ENCODE data around the gene KRTAP22-2. TPM values are rescaled to one million over a fixed set of nuclear protein-coding genes. Genes with fewer than 3 reads are reported as not detected.

The KRTAP22-2 gene
- total RNA-seq, 3 donors from 2014 or later, result not detected

DNA sequence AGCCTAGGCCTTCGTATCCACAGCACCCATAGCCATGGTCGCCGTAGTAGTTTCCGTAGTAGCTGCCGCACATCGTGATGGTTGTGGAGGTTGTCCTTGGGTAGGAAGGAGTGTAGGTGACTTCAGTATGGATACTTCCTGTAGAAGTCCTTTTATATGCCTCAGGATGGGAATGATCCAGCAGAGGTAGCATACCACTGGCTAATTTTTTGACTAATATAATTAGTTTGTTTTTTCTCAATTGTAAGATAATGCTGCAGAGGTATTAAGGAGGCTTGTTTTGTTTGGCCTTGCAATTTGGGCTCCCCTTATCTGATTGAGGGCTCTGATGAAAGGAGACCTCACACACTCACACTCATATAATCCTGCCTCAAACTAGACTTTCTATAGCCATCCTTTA lies 8.6 kb upstream of the KRTAP22-2 start, which contains the start of gene KRTAP6-2:
KRTAP6-2 (minus strand) TSS at position 101 of the 400 bp plus-strand sequence; CDS start at position 73, 28 bp downstream.
- intact Hi-C loops (cut with DNase I; ENCODE audit: low total_unique reads), result no loop called here
- DNase-seq (ENCODE audit: low spot score in 2 of 2), result no peak
- Histone ChIP-seq H3K9me3 (no peaks in the 10 kb centered on the region), H3K4me1 (no peaks in the 10 kb centered on the region), H3K27ac (no peak within 1 kb of the TSS), H3K27me3 (no peaks in the 10 kb centered on the region), H3K36me3 (no peaks in the 10 kb centered on the region), H3K4me3 (no peak within 1 kb of the TSS)
- TF ChIP-seq CTCF (IDR thresholded peaks at IDR 0.05) (no peak), POLR2A (IDR thresholded peaks at IDR 0.05) (no peak), POLR2AphosphoS5 (IDR thresholded peaks at IDR 0.05) (no peak)

DNA sequence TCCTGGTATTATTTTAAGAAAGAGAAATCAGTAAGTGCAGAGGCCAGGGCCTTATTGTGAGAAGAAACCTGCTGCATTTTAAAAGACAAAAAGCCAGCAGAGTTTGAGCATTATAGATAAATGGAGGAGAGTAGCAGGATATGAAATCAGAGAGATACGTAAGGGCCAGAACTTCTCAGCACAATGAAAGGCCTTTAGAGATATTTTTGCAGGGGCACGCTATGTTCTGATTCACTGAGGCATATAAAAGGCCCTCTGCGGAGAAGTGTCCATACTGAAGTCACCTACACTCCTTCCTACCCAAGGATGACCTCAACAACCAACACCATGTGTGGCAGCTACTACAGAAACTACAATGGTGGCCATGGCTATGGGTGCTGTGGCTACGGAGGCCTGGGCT lies 1.9 kb upstream of the KRTAP22-2 start, which contains the start of gene KRTAP6-3:
KRTAP6-3 (plus strand) TSS at position 301 of the 400 bp plus-strand sequence; CDS start at position 307, 6 bp downstream.
- TF ChIP-seq CTCF (IDR thresholded peaks at IDR 0.05), result no peak
- no peak for TF ChIP-seq POLR2AphosphoS5 (IDR thresholded peaks at IDR 0.05)
- no peak for TF ChIP-seq POLR2A (IDR thresholded peaks at IDR 0.05)
- Histone ChIP-seq H3K4me3 (no peak within 1 kb of the TSS), H3K27me3 (no peaks in the 10 kb centered on the region), H3K36me3 (no peaks in the 10 kb centered on the region), H3K27ac (no peak within 1 kb of the TSS), H3K4me1 (no peaks in the 10 kb centered on the region), H3K9me3 (no peaks in the 10 kb centered on the region)
- intact Hi-C loops (cut with DNase I; ENCODE audit: low total_unique reads), result no loop called here
- no peak for DNase-seq (ENCODE audit: low spot score in 2 of 2)

DNA sequence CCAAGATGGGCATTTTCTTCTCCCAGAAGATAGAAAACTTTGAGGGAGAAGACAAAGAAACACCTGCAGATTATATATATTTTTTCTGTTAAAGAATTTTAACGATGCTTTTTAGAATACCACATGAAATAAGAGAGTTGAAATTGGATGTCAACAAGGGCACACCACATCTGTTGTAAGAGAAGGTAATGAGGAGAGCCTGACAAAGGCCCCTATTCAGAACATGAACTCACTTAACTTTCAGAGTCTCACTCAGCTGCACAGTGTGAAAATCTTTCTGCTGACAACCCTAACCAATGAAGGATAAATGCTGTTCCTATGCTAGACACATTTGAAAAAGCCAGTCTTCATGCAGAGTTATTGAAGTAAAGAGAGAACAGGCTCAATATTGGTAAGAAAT lies 7.3 kb downstream of the KRTAP22-2 start:
- H3K4me3 ChIP-seq, result no peak overlapping the region
- no peaks in the 10 kb centered on the region for H3K36me3 ChIP-seq
- H3K27ac ChIP-seq, result no peak overlapping the region
- no peaks in the 10 kb centered on the region for H3K27me3 ChIP-seq
- intact Hi-C loops (cut with DNase I; ENCODE audit: low total_unique reads), result no loop called here
- H3K9me3 ChIP-seq, result peaks cover 0 to 6% of the 10 kb centered on the region in 2 donors
- no peaks in the 10 kb centered on the region for H3K4me1 ChIP-seq
- no peak for DNase-seq (ENCODE audit: low spot score in 2 of 2)
- TF ChIP-seq CTCF (IDR thresholded peaks at IDR 0.05) (no peak), POLR2A (IDR thresholded peaks at IDR 0.05) (no peak), POLR2AphosphoS5 (IDR thresholded peaks at IDR 0.05) (no peak)

GRCh38 chr21:30580132-30580531 lies 10.1 kb downstream of the KRTAP22-2 start:
- H3K27ac ChIP-seq, result no peak overlapping the region
- TF ChIP-seq POLR2AphosphoS5 (IDR thresholded peaks at IDR 0.05), result no peak
- no peak for TF ChIP-seq CTCF (IDR thresholded peaks at IDR 0.05)
- no peak for TF ChIP-seq POLR2A (IDR thresholded peaks at IDR 0.05)
- DNase-seq (ENCODE audit: low spot score in 2 of 2), result no peak
- H3K9me3 ChIP-seq, result no peaks in the 10 kb centered on the region
- H3K4me1 ChIP-seq, result no peaks in the 10 kb centered on the region
- no peaks in the 10 kb centered on the region for H3K27me3 ChIP-seq
- no peak overlapping the region for H3K4me3 ChIP-seq
- intact Hi-C loops (cut with DNase I; ENCODE audit: low total_unique reads), result no loop called here
- no peaks in the 10 kb centered on the region for H3K36me3 ChIP-seq

DNA sequence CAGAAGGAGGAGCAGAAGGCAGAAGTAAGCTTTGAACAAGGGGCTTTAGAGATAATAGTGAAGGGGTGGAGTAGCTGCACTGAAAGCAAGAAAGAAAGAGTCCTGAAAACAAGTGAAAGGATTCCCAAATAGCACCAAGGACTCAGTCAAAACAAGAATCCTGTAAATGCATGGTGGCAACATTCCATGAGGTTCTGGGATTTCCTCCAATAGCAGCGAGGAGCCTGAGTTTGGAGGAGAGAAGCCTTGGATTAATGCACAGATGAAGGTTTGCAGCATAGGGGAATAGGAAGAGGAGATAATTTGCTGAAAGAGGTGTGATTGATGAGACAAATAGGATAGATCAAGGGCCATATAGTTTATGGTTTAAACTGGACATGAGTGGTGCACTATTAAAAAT lies 10.9 kb downstream of the KRTAP22-2 start:
- Histone ChIP-seq H3K27me3 (no peaks in the 10 kb centered on the region), H3K9me3 (no peaks in the 10 kb centered on the region), H3K27ac (no peak overlapping the region), H3K4me3 (no peak overlapping the region), H3K4me1 (no peaks in the 10 kb centered on the region), H3K36me3 (no peaks in the 10 kb centered on the region)
- intact Hi-C loops (cut with DNase I; ENCODE audit: low total_unique reads), result no loop called here
- no peak for DNase-seq (ENCODE audit: low spot score in 2 of 2)
- no peak for TF ChIP-seq POLR2A (IDR thresholded peaks at IDR 0.05)
- TF ChIP-seq CTCF (IDR thresholded peaks at IDR 0.05), result no peak
- no peak for TF ChIP-seq POLR2AphosphoS5 (IDR thresholded peaks at IDR 0.05)

Data from breast epithelium (tissue), 4 donors.